ENCODE results near the gene PRSS27.

DNA sequence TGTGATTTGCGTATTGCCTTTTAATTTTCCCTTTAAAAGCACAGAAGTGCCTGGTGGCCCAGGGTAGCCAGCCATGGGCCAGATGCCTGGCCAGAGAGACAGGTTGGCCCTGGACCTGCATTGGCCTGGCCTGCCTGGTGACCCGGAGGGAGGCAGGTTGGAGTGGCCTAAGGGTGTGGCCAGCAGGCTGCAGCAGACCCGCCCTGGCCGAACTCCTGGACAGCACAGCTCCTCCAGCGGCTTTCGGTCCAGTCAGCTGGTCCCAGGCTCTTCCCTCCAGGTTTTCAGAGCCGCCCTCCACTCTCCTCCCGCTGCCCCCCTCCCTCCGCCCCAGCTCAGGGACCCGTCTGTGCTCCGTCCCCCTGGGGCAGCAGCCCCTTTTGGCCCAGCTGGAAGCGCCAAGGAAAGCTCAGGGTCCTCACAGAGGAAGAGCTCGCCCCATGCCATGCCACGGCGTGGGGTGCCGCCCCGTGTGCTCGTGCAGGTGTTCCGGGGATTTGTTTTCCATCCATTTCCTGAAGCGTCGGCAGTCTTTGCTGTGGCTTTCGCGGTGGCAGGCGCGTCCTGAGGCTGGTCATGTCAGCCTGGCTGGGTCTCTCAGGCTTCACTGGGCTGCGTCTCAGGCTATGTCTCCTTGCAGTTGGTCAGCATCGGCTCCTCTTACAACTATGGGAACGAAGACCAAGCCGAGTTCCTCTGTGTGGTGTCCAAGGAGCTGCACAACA is 18.1 kb downstream of the PRSS27 start:
- TF ChIP-seq CTCF (IDR thresholded peaks at IDR 0.05) = no peak
- no peak for TF ChIP-seq POLR2A (IDR thresholded peaks at IDR 0.05)

Data from Peyer's patch (tissue), 4 donors.